ENCODE results near the gene FOXC1.

DNA sequence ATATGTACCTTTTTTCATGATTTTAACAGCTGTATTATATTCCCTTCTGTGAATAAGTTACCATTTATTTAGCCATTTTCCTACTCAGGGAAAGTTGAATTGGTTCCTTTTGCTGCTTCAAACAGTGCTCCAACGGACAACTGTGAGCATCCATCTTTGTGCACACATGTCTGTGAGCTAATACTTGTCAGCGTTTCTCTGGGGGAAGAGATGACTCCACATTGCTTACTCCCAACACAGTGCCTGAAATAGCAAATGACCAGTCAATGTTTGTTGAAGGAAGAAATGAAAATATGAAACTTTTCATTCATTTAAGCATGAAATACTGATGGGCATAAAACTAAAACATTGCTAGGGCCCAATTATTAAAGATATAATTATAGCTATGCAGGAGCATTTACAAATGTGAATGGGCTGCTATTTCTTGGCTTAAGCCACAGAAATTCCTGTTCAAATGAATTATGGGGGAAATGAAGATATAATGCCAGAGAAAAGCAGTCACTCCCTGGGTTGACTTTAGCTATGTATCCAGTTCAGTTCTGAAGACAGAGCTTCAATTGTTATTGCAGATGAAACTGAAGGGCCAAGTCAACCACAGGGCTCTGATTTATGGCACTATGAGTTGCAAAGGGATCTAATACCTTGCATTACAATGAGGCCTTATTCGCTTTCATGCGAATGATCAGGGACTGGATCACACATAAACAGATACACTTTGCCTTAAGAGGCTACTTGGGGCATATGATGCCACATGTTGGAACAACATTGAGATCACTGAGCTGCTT, 47.4 kb upstream of the FOXC1 start:
- TF ChIP-seq POLR2A (IDR thresholded peaks at IDR 0.05; ENCODE audit: low read depth) = no peak
- TF ChIP-seq, protein P1, sequence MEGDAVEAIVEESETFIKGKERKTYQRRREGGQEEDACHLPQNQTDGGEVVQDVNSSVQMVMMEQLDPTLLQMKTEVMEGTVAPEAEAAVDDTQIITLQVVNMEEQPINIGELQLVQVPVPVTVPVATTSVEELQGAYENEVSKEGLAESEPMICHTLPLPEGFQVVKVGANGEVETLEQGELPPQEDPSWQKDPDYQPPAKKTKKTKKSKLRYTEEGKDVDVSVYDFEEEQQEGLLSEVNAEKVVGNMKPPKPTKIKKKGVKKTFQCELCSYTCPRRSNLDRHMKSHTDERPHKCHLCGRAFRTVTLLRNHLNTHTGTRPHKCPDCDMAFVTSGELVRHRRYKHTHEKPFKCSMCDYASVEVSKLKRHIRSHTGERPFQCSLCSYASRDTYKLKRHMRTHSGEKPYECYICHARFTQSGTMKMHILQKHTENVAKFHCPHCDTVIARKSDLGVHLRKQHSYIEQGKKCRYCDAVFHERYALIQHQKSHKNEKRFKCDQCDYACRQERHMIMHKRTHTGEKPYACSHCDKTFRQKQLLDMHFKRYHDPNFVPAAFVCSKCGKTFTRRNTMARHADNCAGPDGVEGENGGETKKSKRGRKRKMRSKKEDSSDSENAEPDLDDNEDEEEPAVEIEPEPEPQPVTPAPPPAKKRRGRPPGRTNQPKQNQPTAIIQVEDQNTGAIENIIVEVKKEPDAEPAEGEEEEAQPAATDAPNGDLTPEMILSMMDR (IDR thresholded peaks at IDR 0.05) = no peak
